Tibial artery (tissue), 4 donors: ENCODE results near the gene RAB11FIP2.

ENCODE experiments used
- DNase-seq, 2 donors: peaks; one replicate each; pipeline ENCODE4 v3.0.0-alpha.2; 2019
- H3K27ac ChIP-seq, 2 donors: fragments of 200-600 bp; sonication (generic) in 1 of 2; 1 replicate in 1 of 2; 2 replicates in 1 of 2; pipeline ENCODE4 v1.5.1; 2018 to 2019; ENCODE audit warnings: mild to moderate bottlenecking in 1 of 2
- H3K27me3 ChIP-seq, 2 donors: fragments of 200-600 bp; sonication (generic) in 1 of 2; one replicate each; pipeline versions ENCODE4 v1.5.1 to v1.6.0; 2016 to 2019
- H3K36me3 ChIP-seq, 3 donors: fragments of 200-600 bp; sonication (generic) in 2 of 3; one replicate each; pipeline ENCODE4 v1.5.1; 2016 to 2019; ENCODE audit warnings: mild to moderate bottlenecking in 2 of 3
- H3K4me1 ChIP-seq, 4 donors: fragments of 200-600 bp; sonication (generic) in 2 of 4; 1 replicate in 3 of 4; 2 replicates in 1 of 4; pipeline ENCODE4 v1.5.1; 2016 to 2019
- H3K4me3 ChIP-seq, 2 donors: fragments of 200-600 bp; sonication (generic) in 1 of 2; 1 replicate in 1 of 2; 2 replicates in 1 of 2; pipeline ENCODE4 v1.5.1; 2018 to 2019; ENCODE audit warnings: mild to moderate bottlenecking in 2 of 2
- H3K9me3 ChIP-seq, 3 donors: fragments of 200-600 bp; sonication (generic) in 1 of 3; one replicate each; pipeline ENCODE4 v1.5.1; 2016 to 2019
- intact Hi-C: fragments of 100-400 bp; cut with DNase I; formaldehyde crosslinking; loops from one replicate; pipeline ENCODE4 v1.15.0; 2023; ENCODE audit warnings: low total_unique reads
- TF ChIP-seq, protein P1 (sequence below), 2 experiments: fragments of 200-600 bp in 1 of 2; fragments of 450-650 bp in 1 of 2; IDR thresholded peaks; one replicate each; pipeline ENCODE4 v1.5.1; 2017 to 2019; ENCODE audit warnings: antibody characterized with exemption in 2 of 2, mild to moderate bottlenecking in 1 of 2, moderate library complexity in 1 of 2

RAB11FIP2 gene

DNA sequence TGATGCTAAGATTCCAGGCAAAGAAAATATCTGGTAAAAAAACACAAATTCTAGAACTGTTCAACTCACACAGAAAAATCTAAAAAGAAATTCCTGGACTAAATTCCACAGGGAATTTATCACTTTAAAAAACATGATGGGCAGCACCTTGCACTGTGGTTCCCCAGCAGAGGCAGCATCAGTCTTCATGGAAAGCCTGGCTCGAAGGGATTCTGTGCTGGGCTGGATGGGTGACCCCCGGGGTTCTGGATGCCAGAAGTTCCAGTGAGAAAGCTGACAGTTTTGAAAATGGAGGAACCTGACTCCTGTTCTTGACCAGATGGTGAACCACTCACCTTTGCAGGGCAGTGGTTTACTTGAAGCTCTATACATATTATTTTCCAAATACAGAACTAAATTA, 52.0 kb downstream of the RAB11FIP2 start:
- intact Hi-C loops, result no loop called here
- Histone ChIP-seq H3K4me1 (no peaks in the 10 kb centered on the region), H3K9me3 (no peaks in the 10 kb centered on the region), H3K27me3 (no peaks in the 10 kb centered on the region), H3K36me3 (peaks cover 0 to 3% (median 0%) of the 10 kb centered on the region in 3 donors), H3K4me3 (no peak overlapping the region), H3K27ac (no peak overlapping the region)
- TF ChIP-seq, protein P1, sequence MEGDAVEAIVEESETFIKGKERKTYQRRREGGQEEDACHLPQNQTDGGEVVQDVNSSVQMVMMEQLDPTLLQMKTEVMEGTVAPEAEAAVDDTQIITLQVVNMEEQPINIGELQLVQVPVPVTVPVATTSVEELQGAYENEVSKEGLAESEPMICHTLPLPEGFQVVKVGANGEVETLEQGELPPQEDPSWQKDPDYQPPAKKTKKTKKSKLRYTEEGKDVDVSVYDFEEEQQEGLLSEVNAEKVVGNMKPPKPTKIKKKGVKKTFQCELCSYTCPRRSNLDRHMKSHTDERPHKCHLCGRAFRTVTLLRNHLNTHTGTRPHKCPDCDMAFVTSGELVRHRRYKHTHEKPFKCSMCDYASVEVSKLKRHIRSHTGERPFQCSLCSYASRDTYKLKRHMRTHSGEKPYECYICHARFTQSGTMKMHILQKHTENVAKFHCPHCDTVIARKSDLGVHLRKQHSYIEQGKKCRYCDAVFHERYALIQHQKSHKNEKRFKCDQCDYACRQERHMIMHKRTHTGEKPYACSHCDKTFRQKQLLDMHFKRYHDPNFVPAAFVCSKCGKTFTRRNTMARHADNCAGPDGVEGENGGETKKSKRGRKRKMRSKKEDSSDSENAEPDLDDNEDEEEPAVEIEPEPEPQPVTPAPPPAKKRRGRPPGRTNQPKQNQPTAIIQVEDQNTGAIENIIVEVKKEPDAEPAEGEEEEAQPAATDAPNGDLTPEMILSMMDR (IDR thresholded peaks at IDR 0.05), result no peak
- no peak for DNase-seq

DNA sequence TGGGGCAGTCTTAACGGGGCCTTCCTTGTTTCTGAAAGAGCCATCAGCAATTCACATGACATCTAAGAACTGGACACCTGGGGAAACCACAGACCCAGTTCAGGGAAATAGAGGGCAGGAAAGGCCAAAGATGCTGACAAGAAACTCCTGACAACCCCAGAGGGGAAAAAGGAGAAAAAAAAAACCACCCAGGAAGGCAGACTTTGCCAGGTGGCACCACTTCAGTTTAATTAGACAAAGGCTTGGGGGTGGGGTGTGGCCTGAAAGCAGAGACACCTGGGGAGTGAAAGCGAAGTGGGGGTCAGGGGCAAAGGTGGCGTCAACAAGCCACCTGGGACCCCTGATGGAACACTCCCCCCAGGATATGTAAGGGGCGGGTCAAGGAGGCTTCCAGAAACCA, 53.6 kb downstream of the RAB11FIP2 start:
- Histone ChIP-seq H3K9me3 (no peaks in the 10 kb centered on the region), H3K4me3 (no peak overlapping the region), H3K27me3 (no peaks in the 10 kb centered on the region), H3K4me1 (no peaks in the 10 kb centered on the region), H3K36me3 (peaks cover 0 to 3% (median 0%) of the 10 kb centered on the region in 3 donors), H3K27ac (no peak overlapping the region)
- intact Hi-C loops, result no loop called here
- TF ChIP-seq, protein P1 (IDR thresholded peaks at IDR 0.05), result no peak
- DNase-seq, result no peak

DNA sequence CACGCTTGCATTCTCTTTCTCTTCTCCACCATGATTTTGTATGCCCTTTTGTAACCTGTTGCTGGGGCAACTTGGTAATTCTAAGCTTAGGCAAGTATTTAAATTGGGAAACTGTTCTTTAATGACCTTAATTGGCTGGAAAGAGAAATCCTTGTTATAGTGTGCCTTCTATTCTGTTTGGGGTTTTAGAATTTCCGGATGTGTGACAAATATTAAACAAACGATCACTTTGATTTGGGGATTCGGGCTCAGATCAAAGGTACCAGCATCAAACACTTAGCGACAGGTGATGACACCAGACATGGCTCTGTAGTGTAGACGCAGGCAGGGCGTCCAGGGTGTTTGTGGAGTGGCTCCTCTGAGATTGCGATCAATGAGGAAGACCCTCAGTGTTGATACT, 55.0 kb downstream of the RAB11FIP2 start:
- TF ChIP-seq, protein P1 (IDR thresholded peaks at IDR 0.05), result no peak
- H3K27me3 ChIP-seq, result no peaks in the 10 kb centered on the region
- no peak for DNase-seq
- H3K4me3 ChIP-seq, result no peak overlapping the region
- H3K9me3 ChIP-seq, result no peaks in the 10 kb centered on the region
- no peaks in the 10 kb centered on the region for H3K4me1 ChIP-seq
- intact Hi-C loops, result no loop called here
- peaks cover 0 to 1% (median 0%) of the 10 kb centered on the region in 3 donors for H3K36me3 ChIP-seq
- no peak overlapping the region for H3K27ac ChIP-seq

DNA sequence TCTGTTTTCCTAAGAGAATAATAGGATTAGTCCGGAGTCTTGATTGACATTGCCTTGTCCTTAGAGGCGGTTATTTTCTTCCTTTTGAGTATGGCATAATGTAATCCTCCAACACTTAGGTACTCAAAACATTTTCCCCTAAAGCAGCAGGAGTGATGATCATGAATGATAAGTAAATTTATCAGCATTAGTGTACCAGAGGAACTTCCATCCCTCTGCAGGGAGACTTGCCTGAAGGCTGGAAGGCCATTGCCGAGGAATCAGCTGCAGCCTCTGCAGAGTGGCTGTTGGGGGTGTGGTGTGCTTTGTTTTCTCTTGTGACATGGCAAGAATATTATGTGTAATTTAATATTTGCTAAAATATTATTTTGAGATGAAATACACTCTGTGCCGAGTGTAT, 56.8 kb downstream of the RAB11FIP2 start:
- H3K27me3 ChIP-seq, result no peaks in the 10 kb centered on the region
- intact Hi-C loops, result no loop called here
- TF ChIP-seq, protein P1 (IDR thresholded peaks at IDR 0.05), result no peak
- no peaks in the 10 kb centered on the region for H3K4me1 ChIP-seq
- no peaks in the 10 kb centered on the region for H3K9me3 ChIP-seq
- H3K4me3 ChIP-seq, result no peak overlapping the region
- DNase-seq, result no peak
- no peak overlapping the region for H3K27ac ChIP-seq
- no peaks in the 10 kb centered on the region for H3K36me3 ChIP-seq

DNA sequence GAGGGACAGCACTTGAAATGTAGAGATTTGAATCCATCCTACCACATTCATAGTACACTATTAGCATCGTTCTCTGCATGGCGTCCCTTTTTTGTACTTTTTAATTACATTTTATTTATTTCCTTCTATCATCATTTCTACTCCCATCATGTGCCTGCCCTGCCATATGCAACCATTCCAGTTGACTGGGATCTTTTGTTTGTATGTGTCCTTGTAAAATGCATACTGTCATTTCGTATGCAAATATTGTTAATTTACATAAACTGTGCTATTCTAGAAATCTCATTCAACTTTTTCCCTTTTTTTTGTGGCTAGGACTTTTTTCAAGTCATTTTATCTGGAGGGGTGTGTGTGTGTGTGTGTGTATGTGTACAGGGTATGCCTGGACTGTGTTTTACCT, 57.9 kb downstream of the RAB11FIP2 start:
- no peaks in the 10 kb centered on the region for H3K36me3 ChIP-seq
- H3K9me3 ChIP-seq, result no peaks in the 10 kb centered on the region
- H3K27me3 ChIP-seq, result no peaks in the 10 kb centered on the region
- intact Hi-C loops, result no loop called here
- no peaks in the 10 kb centered on the region for H3K4me1 ChIP-seq
- no peak for DNase-seq
- H3K27ac ChIP-seq, result no peak overlapping the region
- H3K4me3 ChIP-seq, result no peak overlapping the region
- TF ChIP-seq, protein P1 (IDR thresholded peaks at IDR 0.05), result no peak

DNA sequence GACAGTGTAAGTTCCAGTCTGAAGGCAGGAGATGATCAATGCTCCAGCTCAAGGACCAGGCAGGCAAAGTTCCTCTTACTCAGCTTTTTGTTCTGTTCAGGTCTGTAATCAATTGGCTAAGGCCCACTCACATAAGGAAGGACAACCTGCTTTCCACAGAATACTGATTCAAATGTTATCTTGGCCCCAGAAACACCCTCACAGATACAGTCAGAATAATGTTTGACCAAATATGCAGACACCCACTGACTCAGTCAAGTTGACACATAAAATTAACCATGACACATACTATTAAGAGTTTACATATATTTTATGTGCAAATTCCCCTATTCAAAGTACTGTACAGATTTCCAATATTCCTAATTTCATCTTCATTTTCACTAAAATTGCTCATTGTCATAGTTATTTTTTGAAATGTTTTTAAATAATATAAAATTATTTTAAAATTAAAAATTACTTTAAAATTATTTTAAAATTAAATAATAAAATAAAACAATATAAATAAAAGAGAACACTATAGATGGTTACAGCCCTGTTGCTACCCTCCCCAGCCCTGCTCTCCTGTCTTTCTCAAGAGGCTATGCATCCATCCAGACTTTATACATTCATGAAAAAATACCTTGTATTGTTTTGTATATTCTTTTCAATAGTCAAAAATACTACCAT, 59.4 kb downstream of the RAB11FIP2 start:
- TF ChIP-seq, protein P1 (IDR thresholded peaks at IDR 0.05), result no peak

More for the DNA sequence above, 59.4 kb downstream of the RAB11FIP2 start:
- no peak for DNase-seq
- Histone ChIP-seq H3K36me3 (no peaks in the 10 kb centered on the region), H3K27ac (no peak overlapping the region), H3K4me1 (no peaks in the 10 kb centered on the region), H3K9me3 (no peaks in the 10 kb centered on the region), H3K27me3 (no peaks in the 10 kb centered on the region), H3K4me3 (no peak overlapping the region)
- intact Hi-C loops, result no loop called here
